HEK293 (cell line): ENCODE data around the gene C1RL.
A peak's percentile ranks its signal among the peaks of the same experiment; 100 is the strongest.

Source experiments
- CTCF ChIP-seq: fragments of 450-650 bp; formaldehyde crosslinking; IDR thresholded peaks from 2 replicates; pipeline ENCODE4 v1.5.1; 2016; ENCODE audit warnings: missing biosample characterization, missing genetic modification characterization
- GFI1B ChIP-seq: fragments of 450-650 bp; formaldehyde crosslinking; IDR thresholded peaks from 2 replicates; pipeline ENCODE4 v1.5.1; 2016; ENCODE audit warnings: missing biosample characterization, missing genetic modification characterization
- GLI4 ChIP-seq: fragments of 450-650 bp; formaldehyde crosslinking; IDR thresholded peaks from 2 replicates; pipeline ENCODE4 v1.5.1; 2016; ENCODE audit warnings: missing biosample characterization, missing genetic modification characterization
- IKZF3 ChIP-seq: fragments of 450-650 bp; IDR thresholded peaks from 2 replicates; pipeline ENCODE4 v1.5.0; 2018; ENCODE audit warnings: missing biosample characterization, mild to moderate bottlenecking, missing genetic modification characterization, moderate library complexity
- KLF1 ChIP-seq: fragments of 450-650 bp; formaldehyde crosslinking; IDR thresholded peaks from 2 replicates; pipeline ENCODE4 v1.5.1; 2016; ENCODE audit warnings: missing biosample characterization, missing genetic modification characterization
- KLF17 ChIP-seq: fragments of 450-650 bp; formaldehyde crosslinking; IDR thresholded peaks from 2 replicates; pipeline ENCODE4 v1.5.1; 2016; ENCODE audit warnings: missing biosample characterization, missing genetic modification characterization
- KLF8 ChIP-seq: fragments of 450-650 bp; formaldehyde crosslinking; IDR thresholded peaks from 2 replicates; pipeline ENCODE4 v1.5.1; 2016; ENCODE audit warnings: missing biosample characterization, missing genetic modification characterization
- MEIS1 ChIP-seq: sonication (generic); formaldehyde crosslinking; IDR thresholded peaks from 2 replicates; pipeline ENCODE4 v1.8.1; 2022; ENCODE audit warnings: missing genetic modification reagents, mild to moderate bottlenecking, borderline replicate concordance
- SP7 ChIP-seq: fragments of 450-650 bp; formaldehyde crosslinking; IDR thresholded peaks from 2 replicates; pipeline ENCODE4 v1.5.1; 2016; ENCODE audit warnings: missing biosample characterization, missing genetic modification characterization
- ZBTB21 ChIP-seq: fragments of 450-650 bp; formaldehyde crosslinking; IDR thresholded peaks from 2 replicates; pipeline ENCODE4 v1.5.1; 2017; ENCODE audit warnings: missing biosample characterization, missing genetic modification characterization
- ZBTB48 ChIP-seq: fragments of 450-650 bp; formaldehyde crosslinking; IDR thresholded peaks from 2 replicates; pipeline ENCODE4 v1.5.1; 2016; ENCODE audit warnings: missing biosample characterization, missing genetic modification characterization
- ZBTB49 ChIP-seq: fragments of 450-650 bp; formaldehyde crosslinking; IDR thresholded peaks from 2 replicates; pipeline ENCODE4 v1.5.1; 2016; ENCODE audit warnings: missing biosample characterization, missing genetic modification characterization, low read depth
- ZFP3 ChIP-seq: fragments of 450-650 bp; formaldehyde crosslinking; IDR thresholded peaks from 2 replicates; pipeline ENCODE4 v1.5.1; 2016; ENCODE audit warnings: low read depth, missing biosample characterization, missing genetic modification characterization
- ZNF10 ChIP-seq: fragments of 450-650 bp; formaldehyde crosslinking; IDR thresholded peaks from 2 replicates; pipeline ENCODE4 v1.5.1; 2017; ENCODE audit warnings: missing biosample characterization, missing genetic modification characterization
- ZNF24 ChIP-seq: fragments of 450-650 bp; formaldehyde crosslinking; IDR thresholded peaks from 2 replicates; pipeline ENCODE4 v1.5.1; 2016; ENCODE audit warnings: missing biosample characterization, missing genetic modification characterization
- ZNF292 ChIP-seq: fragments of 450-650 bp; formaldehyde crosslinking; IDR thresholded peaks from 2 replicates; pipeline ENCODE4 v1.5.1; 2016; ENCODE audit warnings: low read depth, missing biosample characterization, missing genetic modification characterization, borderline replicate concordance
- ZNF394 ChIP-seq: fragments of 450-650 bp; formaldehyde crosslinking; IDR thresholded peaks from 2 replicates; pipeline ENCODE4 v1.5.1; 2016; ENCODE audit warnings: missing biosample characterization, missing genetic modification characterization, mild to moderate bottlenecking, moderate library complexity, borderline replicate concordance
- ZNF473 ChIP-seq: fragments of 450-650 bp; formaldehyde crosslinking; IDR thresholded peaks from 2 replicates; pipeline ENCODE4 v1.5.1; 2017; ENCODE audit warnings: missing biosample characterization, missing genetic modification characterization
- ZNF501 ChIP-seq: fragments of 450-650 bp; formaldehyde crosslinking; IDR thresholded peaks from 2 replicates; pipeline ENCODE4 v1.5.1; 2016; ENCODE audit warnings: missing biosample characterization, missing genetic modification characterization
- ZNF510 ChIP-seq: fragments of 450-650 bp; formaldehyde crosslinking; IDR thresholded peaks from 2 replicates; pipeline ENCODE4 v1.5.1; 2018; ENCODE audit warnings: mild to moderate bottlenecking, missing genetic modification characterization, missing biosample characterization; ENCODE audit not compliant: insufficient replicate concordance
- ZNF548 ChIP-seq: fragments of 450-650 bp; formaldehyde crosslinking; IDR thresholded peaks from 2 replicates; pipeline ENCODE4 v1.5.1; 2016; ENCODE audit warnings: missing biosample characterization, missing genetic modification characterization
- ZNF704 ChIP-seq: fragments of 450-650 bp; formaldehyde crosslinking; IDR thresholded peaks from 2 replicates; pipeline ENCODE4 v1.5.1; 2016; ENCODE audit warnings: missing biosample characterization, missing genetic modification characterization
- ZNF76 ChIP-seq: fragments of 450-650 bp; formaldehyde crosslinking; IDR thresholded peaks from 2 replicates; pipeline ENCODE4; 2016; ENCODE audit warnings: low read depth, missing biosample characterization, missing genetic modification characterization, borderline replicate concordance
- ZNF768 ChIP-seq: fragments of 450-650 bp; formaldehyde crosslinking; IDR thresholded peaks from 2 replicates; pipeline ENCODE4 v1.5.1; 2018; ENCODE audit warnings: missing biosample characterization, mild to moderate bottlenecking, missing genetic modification characterization
- ZNF837 ChIP-seq: fragments of 450-650 bp; formaldehyde crosslinking; IDR thresholded peaks from 2 replicates; pipeline ENCODE4 v1.5.1; 2016; ENCODE audit warnings: missing biosample characterization, missing genetic modification characterization
- TF ChIP-seq, protein P1 (sequence below): fragments of 450-650 bp; formaldehyde crosslinking; conservative IDR thresholded peaks from 2 replicates; pipeline ENCODE4 v1.5.1; 2016; ENCODE audit warnings: low read depth, missing biosample characterization, missing genetic modification characterization
- TF ChIP-seq, protein P2 (sequence below): fragments of 450-650 bp; formaldehyde crosslinking; IDR thresholded peaks from 2 replicates; pipeline ENCODE4 v1.5.1; 2017; ENCODE audit warnings: missing biosample characterization, missing genetic modification characterization

The C1RL gene

GRCh38 chr12:7129872-7130691 lies 21.1 kb upstream of the C1RL start, which contains the start of gene CLSTN3 (continued):
- TF ChIP-seq ZBTB49 (tag by site-specific recombination) (no peak), IKZF3 (tag by site-specific recombination) (no peak), ZNF394 (tag by site-specific recombination) (no peak), ZNF76 (peak; percentile 46), CTCF (tag by site-specific recombination) (no peak), ZNF704 (tag by site-specific recombination) (no peak), SP7 (0 out of 2 replicates have a peak, but pooled peaks have one; percentile 37), ZBTB48 (tag by site-specific recombination) (no peak), ZNF768 (tag by site-specific recombination) (no peak), GFI1B (tag by site-specific recombination) (no peak), ZNF473 (no peak), GLI4 (no peak), KLF1 (tag by site-specific recombination) (no peak), MEIS1 (CRISPR knock-in tag) (no peak), ZBTB21 (peak; percentile 94), ZNF548 (no peak), ZNF501 (tag by site-specific recombination) (0 out of 2 replicates have a peak, but pooled peaks have one; percentile 18), KLF17 (peak; percentile 63), ZNF292 (tag by site-specific recombination) (no peak), ZNF837 (no peak), ZNF510 (tag by site-specific recombination) (no peak), ZFP3 (no peak), ZNF10 (tag by site-specific recombination) (no peak), ZNF24 (tag by site-specific recombination) (no peak), KLF8 (tag by site-specific recombination) (peak; percentile 83)
- TF ChIP-seq, protein P1, sequence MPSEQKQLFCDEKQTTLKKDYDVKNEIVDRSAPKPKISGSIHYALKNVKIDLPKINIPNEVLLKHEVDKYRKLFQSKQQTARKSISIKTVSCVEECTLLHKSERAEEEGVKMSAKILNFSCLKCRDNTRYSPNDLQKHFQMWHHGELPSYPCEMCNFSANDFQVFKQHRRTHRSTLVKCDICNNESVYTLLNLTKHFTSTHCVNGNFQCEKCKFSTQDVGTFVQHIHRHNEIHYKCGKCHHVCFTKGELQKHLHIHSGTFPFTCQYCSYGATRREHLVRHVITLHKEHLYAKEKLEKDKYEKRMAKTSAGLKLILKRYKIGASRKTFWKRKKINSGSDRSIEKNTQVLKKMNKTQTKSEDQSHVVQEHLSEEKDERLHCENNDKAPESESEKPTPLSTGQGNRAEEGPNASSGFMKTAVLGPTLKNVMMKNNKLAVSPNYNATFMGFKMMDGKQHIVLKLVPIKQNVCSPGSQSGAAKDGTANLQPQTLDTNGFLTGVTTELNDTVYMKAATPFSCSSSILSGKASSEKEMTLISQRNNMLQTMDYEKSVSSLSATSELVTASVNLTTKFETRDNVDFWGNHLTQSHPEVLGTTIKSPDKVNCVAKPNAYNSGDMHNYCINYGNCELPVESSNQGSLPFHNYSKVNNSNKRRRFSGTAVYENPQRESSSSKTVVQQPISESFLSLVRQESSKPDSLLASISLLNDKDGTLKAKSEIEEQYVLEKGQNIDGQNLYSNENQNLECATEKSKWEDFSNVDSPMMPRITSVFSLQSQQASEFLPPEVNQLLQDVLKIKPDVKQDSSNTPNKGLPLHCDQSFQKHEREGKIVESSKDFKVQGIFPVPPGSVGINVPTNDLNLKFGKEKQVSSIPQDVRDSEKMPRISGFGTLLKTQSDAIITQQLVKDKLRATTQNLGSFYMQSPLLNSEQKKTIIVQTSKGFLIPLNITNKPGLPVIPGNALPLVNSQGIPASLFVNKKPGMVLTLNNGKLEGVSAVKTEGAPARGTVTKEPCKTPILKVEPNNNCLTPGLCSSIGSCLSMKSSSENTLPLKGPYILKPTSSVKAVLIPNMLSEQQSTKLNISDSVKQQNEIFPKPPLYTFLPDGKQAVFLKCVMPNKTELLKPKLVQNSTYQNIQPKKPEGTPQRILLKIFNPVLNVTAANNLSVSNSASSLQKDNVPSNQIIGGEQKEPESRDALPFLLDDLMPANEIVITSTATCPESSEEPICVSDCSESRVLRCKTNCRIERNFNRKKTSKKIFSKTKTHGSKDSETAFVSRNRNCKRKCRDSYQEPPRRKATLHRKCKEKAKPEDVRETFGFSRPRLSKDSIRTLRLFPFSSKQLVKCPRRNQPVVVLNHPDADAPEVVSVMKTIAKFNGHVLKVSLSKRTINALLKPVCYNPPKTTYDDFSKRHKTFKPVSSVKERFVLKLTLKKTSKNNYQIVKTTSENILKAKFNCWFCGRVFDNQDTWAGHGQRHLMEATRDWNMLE (tag by site-specific recombination) = no peak
- TF ChIP-seq, protein P2, sequence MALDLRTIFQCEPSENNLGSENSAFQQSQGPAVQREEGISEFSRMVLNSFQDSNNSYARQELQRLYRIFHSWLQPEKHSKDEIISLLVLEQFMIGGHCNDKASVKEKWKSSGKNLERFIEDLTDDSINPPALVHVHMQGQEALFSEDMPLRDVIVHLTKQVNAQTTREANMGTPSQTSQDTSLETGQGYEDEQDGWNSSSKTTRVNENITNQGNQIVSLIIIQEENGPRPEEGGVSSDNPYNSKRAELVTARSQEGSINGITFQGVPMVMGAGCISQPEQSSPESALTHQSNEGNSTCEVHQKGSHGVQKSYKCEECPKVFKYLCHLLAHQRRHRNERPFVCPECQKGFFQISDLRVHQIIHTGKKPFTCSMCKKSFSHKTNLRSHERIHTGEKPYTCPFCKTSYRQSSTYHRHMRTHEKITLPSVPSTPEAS (tag by site-specific recombination) = no peak
